SU-DHL-6 (cell line): Measurements from ENCODE around the gene TAAR9.
A peak's percentile ranks its signal among the peaks of the same experiment; 100 is the strongest.
"Not testable (repeated sequence)": the region's sequence is repeated elsewhere in the genome, so short reads cannot be mapped to it uniquely, and the experiment has no call there.

ENCODE experiments used
- H2AFZ ChIP-seq: fragments of 200-600 bp; sonication (generic); 2 replicates; pipeline ENCODE4 v1.6.1; 2014; ENCODE audit warnings: low read depth, mild to moderate bottlenecking, moderate library complexity, mixed read lengths, antibody characterized with exemption, low read length; ENCODE audit not compliant: severe bottlenecking
- H3F3A ChIP-seq: fragments of 200-600 bp; shearing (Covaris generic); 2 replicates; pipeline ENCODE4 v1.6.0; 2016; ENCODE audit warnings: antibody characterized with exemption, mild to moderate bottlenecking; ENCODE audit not compliant: insufficient read depth
- H3K27ac ChIP-seq: fragments of 200-600 bp; sonication (generic); 2 replicates; pipeline ENCODE4 v1.5.1; 2016; ENCODE audit warnings: low read depth, mild to moderate bottlenecking, low read length, moderate library complexity, mixed read lengths
- H3K27me3 ChIP-seq: fragments of 200-600 bp; sonication (generic), shearing (Covaris generic); 2 replicates; pipeline ENCODE4 v1.6.0; 2014; ENCODE audit warnings: mild to moderate bottlenecking, low read length
- H3K36me3 ChIP-seq: fragments of 200-600 bp; sonication (generic); 2 replicates; pipeline ENCODE4 v1.6.1; 2014; ENCODE audit warnings: mild to moderate bottlenecking, low read length, mixed read lengths
- H3K4me2 ChIP-seq: fragments of 300-600, 200-600 bp; shearing (Covaris generic), sonication (generic); 2 replicates; pipeline ENCODE4 v1.6.0; 2014; ENCODE audit warnings: low read length, low read depth, mild to moderate bottlenecking; ENCODE audit not compliant: poor library complexity, severe bottlenecking
- H3K4me3 ChIP-seq: fragments of 200-600 bp; sonication (generic); 2 replicates; pipeline ENCODE4 v1.5.1; 2014; ENCODE audit warnings: antibody characterized with exemption, low read length, mild to moderate bottlenecking, mixed read lengths; ENCODE audit not compliant: insufficient read depth, poor library complexity, severe bottlenecking
- H3K79me2 ChIP-seq: fragments of 200-600 bp; sonication (generic); 2 replicates; pipeline ENCODE4 v1.6.1; 2014; ENCODE audit warnings: mild to moderate bottlenecking, low read length, moderate library complexity; ENCODE audit not compliant: insufficient read depth
- H3K9ac ChIP-seq: fragments of 200-600 bp; sonication (generic); 2 replicates; pipeline ENCODE4 v1.7.0; 2014; ENCODE audit warnings: mild to moderate bottlenecking, low read length
- H3K9me2 ChIP-seq: fragments of 200-600 bp; sonication (generic); replicated peaks from 2 replicates; pipeline ENCODE4 v1.6.1; 2014; ENCODE audit warnings: low read length; ENCODE audit not compliant: insufficient read depth
- H3K9me3 ChIP-seq: fragments of 200-600 bp; sonication (generic); 2 replicates; pipeline ENCODE4 v1.6.1; 2014; ENCODE audit warnings: low read length, mixed read lengths; ENCODE audit not compliant: insufficient read depth
- H4K20me1 ChIP-seq: fragments of 200-600 bp; sonication (generic); 2 replicates; pipeline ENCODE4 v1.6.1; 2014; ENCODE audit warnings: low read depth, mild to moderate bottlenecking, antibody characterized with exemption, low read length, moderate library complexity, mixed read lengths
- CTCF ChIP-seq: fragments of 200-600 bp; sonication (generic); IDR thresholded peaks from one replicate; pipeline ENCODE4 v1.5.1; 2017; ENCODE audit warnings: antibody characterized with exemption, mild to moderate bottlenecking, low read length, moderate library complexity; ENCODE audit not compliant: insufficient read depth, poor library complexity, severe bottlenecking
- EZH2phosphoT487 ChIP-seq: fragments of 200-600 bp; sonication (generic), shearing (Covaris generic); conservative IDR thresholded peaks from 2 replicates; pipeline ENCODE4 v1.6.1; 2018; ENCODE audit warnings: mild to moderate bottlenecking, antibody characterized with exemption, low read length, moderate library complexity, mixed read lengths

TAAR9 gene

GRCh38 chr6:132526461-132526860, 11.6 kb upstream of the TAAR9 start:
- Histone ChIP-seq H3F3A (no peaks in the 10 kb centered on the region), H3K27me3 (no peaks in the 10 kb centered on the region), H3K36me3 (no peaks in the 10 kb centered on the region), H3K9me2 (no peaks in the 10 kb centered on the region), H2AFZ (no peak overlapping the region), H3K9ac (no peak overlapping the region), H4K20me1 (no peaks in the 10 kb centered on the region), H3K9me3 (no peaks in the 10 kb centered on the region), H3K27ac (no peak overlapping the region), H3K4me3 (no peak overlapping the region), H3K4me2 (no peak overlapping the region), H3K79me2 (no peaks in the 10 kb centered on the region)
- TF ChIP-seq CTCF: no peak
- no peak for TF ChIP-seq EZH2phosphoT487

GRCh38 chr6:132527791-132528190, 10.3 kb upstream of the TAAR9 start:
- Histone ChIP-seq H3K4me3 (no peak overlapping the region), H3K27ac (no peak overlapping the region), H3K4me2 (no peak overlapping the region), H4K20me1 (no peaks in the 10 kb centered on the region), H3K27me3 (no peaks in the 10 kb centered on the region), H3K36me3 (no peaks in the 10 kb centered on the region), H3K9me3 (no peaks in the 10 kb centered on the region), H2AFZ (no peak overlapping the region), H3K9me2 (no peaks in the 10 kb centered on the region), H3K9ac (no peak overlapping the region), H3K79me2 (no peaks in the 10 kb centered on the region), H3F3A (no peaks in the 10 kb centered on the region)
- no peak for TF ChIP-seq CTCF
- TF ChIP-seq EZH2phosphoT487: no peak

- peak overlapping the region; percentile 72 for H3K4me2 ChIP-seq
- no peaks in the 10 kb centered on the region for H3K9me3 ChIP-seq
- H3K27me3 ChIP-seq: no peaks in the 10 kb centered on the region
- H3F3A ChIP-seq: no peaks in the 10 kb centered on the region
- peak overlapping the region; percentile 22 for H3K4me3 ChIP-seq
- H4K20me1 ChIP-seq: no peaks in the 10 kb centered on the region
- H3K9ac ChIP-seq: peak overlapping the region; percentile 54
- H3K9me2 ChIP-seq: no peaks in the 10 kb centered on the region
- peak overlapping the region; percentile 99 for H2AFZ ChIP-seq
- no peak overlapping the region for H3K27ac ChIP-seq
- no peaks in the 10 kb centered on the region for H3K79me2 ChIP-seq
- H3K36me3 ChIP-seq: no peaks in the 10 kb centered on the region
- peak; percentile 61 for TF ChIP-seq CTCF
- TF ChIP-seq EZH2phosphoT487: no peak
Measured at GRCh38 chr6:132530293-132530974, 7.6 kb upstream of the TAAR9 start.

GRCh38 chr6:132534546-132534945, 3.5 kb upstream of the TAAR9 start:
- H3K27ac ChIP-seq, H3F3A ChIP-seq, H3K9ac ChIP-seq, H3K4me2 ChIP-seq, H3K9me3 ChIP-seq, H4K20me1 ChIP-seq, H3K4me3 ChIP-seq, H3K79me2 ChIP-seq, H3K27me3 ChIP-seq, H3K36me3 ChIP-seq, H2AFZ ChIP-seq, H3K9me2 ChIP-seq: not testable (repeated sequence)
